Measurements from ENCODE around the gene VAV3. TPM values are rescaled to one million over a fixed set of nuclear protein-coding genes. Genes with fewer than 3 reads are reported as not detected.

The VAV3 gene
- total RNA-seq, 2 experiments from 2014 or later: 5.3 to 6.2 TPM

DNA sequence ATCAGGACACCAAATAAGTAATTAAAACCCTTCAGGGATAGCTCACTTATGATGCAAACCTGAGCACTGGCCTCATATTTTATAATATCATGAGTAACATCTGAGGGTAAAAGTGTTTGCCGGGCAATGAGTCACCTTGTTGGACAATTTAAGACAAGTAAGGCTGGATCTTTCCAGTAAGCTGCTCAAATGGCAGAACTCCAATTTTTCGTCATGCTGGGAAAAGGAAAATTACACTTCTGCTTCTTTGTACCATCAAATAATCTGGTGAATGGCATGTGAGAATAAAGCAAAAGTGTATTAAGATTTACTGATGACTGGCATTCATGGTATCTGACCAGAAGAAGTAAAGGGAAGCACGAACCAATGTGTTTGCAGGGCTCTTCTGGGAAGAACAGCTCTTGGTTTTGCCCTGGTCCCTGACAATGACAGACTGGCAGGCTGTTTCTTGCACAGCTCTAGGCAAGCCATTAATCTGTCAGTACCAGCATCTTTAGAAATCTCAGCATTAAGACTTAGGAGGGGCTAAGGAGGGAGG lies 392.2 kb downstream of the VAV3 start:
- no peaks in the 10 kb centered on the region for H3K27me3 Mint-ChIP-seq
- H3K27ac Mint-ChIP-seq: no peak overlapping the region
- H3K36me3 Mint-ChIP-seq (ENCODE audit: low read depth): peaks cover 10% of the 10 kb centered on the region
- DNase-seq: no peak
- no peaks in the 10 kb centered on the region for H3K4me1 Mint-ChIP-seq (ENCODE audit: low read depth)
- H3K9me3 Mint-ChIP-seq: peaks cover 2% of the 10 kb centered on the region
- ATAC-seq: no peak
- ChIA-PET POLR2A (no interaction called here), CTCF (interaction anchor here (1.1 kb wide), 1 partner anchor 44 kb away, joined by 6 read pairs; no protein-coding TSS in a partner anchor)
- intact Hi-C loops (cut with micrococcal nuclease): no loop called here
- no peak overlapping the region for H3K4me3 Mint-ChIP-seq
- TF ChIP-seq, protein P1, sequence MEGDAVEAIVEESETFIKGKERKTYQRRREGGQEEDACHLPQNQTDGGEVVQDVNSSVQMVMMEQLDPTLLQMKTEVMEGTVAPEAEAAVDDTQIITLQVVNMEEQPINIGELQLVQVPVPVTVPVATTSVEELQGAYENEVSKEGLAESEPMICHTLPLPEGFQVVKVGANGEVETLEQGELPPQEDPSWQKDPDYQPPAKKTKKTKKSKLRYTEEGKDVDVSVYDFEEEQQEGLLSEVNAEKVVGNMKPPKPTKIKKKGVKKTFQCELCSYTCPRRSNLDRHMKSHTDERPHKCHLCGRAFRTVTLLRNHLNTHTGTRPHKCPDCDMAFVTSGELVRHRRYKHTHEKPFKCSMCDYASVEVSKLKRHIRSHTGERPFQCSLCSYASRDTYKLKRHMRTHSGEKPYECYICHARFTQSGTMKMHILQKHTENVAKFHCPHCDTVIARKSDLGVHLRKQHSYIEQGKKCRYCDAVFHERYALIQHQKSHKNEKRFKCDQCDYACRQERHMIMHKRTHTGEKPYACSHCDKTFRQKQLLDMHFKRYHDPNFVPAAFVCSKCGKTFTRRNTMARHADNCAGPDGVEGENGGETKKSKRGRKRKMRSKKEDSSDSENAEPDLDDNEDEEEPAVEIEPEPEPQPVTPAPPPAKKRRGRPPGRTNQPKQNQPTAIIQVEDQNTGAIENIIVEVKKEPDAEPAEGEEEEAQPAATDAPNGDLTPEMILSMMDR (IDR thresholded peaks at IDR 0.05): no peak

DNA sequence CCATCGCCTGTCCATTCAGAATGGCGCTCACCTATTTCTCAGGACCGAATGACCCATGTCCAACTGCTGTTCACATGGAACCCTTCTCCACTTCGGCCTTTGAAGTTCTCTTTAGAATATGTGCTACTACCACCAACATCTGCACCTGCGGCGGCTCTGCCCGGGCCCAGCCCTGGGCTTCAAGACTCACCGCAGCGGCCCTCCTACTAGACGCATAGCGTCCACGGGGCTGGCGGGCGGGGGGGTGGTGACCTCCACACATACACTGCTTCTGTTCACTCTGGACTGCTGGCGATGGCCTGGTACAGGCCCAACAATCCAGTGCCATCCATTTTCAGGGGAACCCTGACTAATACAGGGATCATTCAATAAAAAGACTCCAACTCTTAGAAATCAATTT lies 394.2 kb downstream of the VAV3 start:
- no peak overlapping the region for H3K4me3 Mint-ChIP-seq
- H3K4me1 Mint-ChIP-seq (ENCODE audit: low read depth): no peaks in the 10 kb centered on the region
- POLR2A ChIA-PET: no interaction called here
- DNase-seq (no peak), ATAC-seq (no peak)
- H3K27ac Mint-ChIP-seq: no peak overlapping the region
- intact Hi-C loops (cut with micrococcal nuclease): no loop called here
- peaks cover 10% of the 10 kb centered on the region for H3K36me3 Mint-ChIP-seq (ENCODE audit: low read depth)
- H3K9me3 Mint-ChIP-seq: peaks cover 2% of the 10 kb centered on the region
- CTCF ChIA-PET: no interaction called here
- TF ChIP-seq, protein P1 (IDR thresholded peaks at IDR 0.05): no peak
- H3K27me3 Mint-ChIP-seq: no peaks in the 10 kb centered on the region

DNA sequence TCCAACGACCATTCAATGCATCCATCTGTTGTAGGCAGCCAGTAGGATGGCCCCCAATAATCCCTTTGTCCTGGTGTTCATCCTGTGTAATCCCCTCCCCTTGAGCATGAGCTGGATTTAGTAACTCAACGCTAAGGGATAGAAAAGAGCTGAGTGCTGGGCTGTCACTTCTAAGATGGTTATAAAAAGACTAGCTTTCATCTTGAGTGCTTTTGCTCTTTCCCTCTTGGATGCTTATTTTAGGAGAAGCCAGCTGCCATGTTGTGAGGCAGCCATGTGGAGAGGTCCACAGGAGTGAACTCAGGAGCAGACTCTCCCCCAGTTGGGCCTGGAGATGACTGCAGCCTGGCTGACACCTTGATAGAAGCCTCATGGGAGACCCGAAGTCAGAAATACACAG lies 401.5 kb downstream of the VAV3 start:
- intact Hi-C loops (cut with micrococcal nuclease): no loop called here
- ChIA-PET POLR2A (interaction anchor here (1.1 kb wide), 1 partner anchor 14 kb away, joined by 3 read pairs; no protein-coding TSS in a partner anchor), CTCF (interaction anchor here (0.9 to 1.5 kb wide), 2 partner anchors 34 to 185 kb away, joined by 3 to 4 read pairs; no protein-coding TSS in a partner anchor)
- Mint-ChIP-seq H3K27me3 (no peaks in the 10 kb centered on the region), H3K27ac (no peak overlapping the region), H3K4me3 (no peak overlapping the region), H3K4me1 (ENCODE audit: low read depth) (no peaks in the 10 kb centered on the region), H3K9me3 (no peaks in the 10 kb centered on the region), H3K36me3 (ENCODE audit: low read depth) (no peaks in the 10 kb centered on the region)
- DNase-seq (no peak), ATAC-seq (no peak)
- TF ChIP-seq, protein P1 (IDR thresholded peaks at IDR 0.05): no peak

DNA sequence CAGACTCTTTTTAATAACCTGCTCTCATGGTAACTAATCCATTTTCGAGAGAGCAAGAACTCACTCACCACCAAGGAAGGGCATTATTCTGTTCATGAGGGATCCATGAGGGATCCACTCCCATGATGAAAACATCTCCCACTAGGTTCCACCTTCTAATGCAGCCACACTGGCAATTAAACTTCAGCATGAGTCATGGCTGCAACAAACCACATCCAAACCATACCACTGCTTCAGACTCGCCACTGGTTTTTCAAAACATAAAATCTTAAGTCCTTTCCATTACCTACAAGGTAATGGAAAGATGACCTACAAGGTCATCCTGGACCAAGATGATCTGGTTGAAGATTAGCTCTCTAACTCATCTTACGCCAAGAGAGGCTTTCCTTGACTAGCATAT lies 405.1 kb downstream of the VAV3 start:
- no peaks in the 10 kb centered on the region for H3K9me3 Mint-ChIP-seq
- intact Hi-C loops (cut with micrococcal nuclease): no loop called here
- H3K27ac Mint-ChIP-seq: no peak overlapping the region
- POLR2A ChIA-PET: no interaction called here
- H3K4me1 Mint-ChIP-seq (ENCODE audit: low read depth): no peaks in the 10 kb centered on the region
- H3K36me3 Mint-ChIP-seq (ENCODE audit: low read depth): no peaks in the 10 kb centered on the region
- ATAC-seq: peak; percentile 34
- H3K4me3 Mint-ChIP-seq: no peak overlapping the region
- no peaks in the 10 kb centered on the region for H3K27me3 Mint-ChIP-seq
- TF ChIP-seq, protein P1 (IDR thresholded peaks at IDR 0.05): no peak
- no peak for DNase-seq
- CTCF ChIA-PET: no interaction called here

DNA sequence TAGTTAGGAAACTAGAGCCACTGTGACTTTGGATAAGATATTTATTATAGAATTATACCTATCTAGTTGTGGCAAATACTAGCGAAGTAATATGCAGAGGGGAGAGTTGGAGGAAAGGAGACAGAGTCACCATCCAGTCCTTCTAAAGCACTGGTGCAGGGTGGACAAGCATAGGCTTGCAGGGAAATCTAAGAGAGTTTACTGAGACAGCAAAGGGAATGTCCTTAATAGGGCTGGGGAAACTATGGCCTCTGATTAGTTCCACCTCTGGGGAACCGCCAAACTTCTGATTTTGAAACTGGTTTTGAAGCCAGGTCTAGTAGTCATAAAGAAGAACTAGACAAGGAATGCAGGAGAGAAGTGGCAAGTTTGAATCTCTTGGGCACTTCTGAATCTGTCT lies 407.9 kb downstream of the VAV3 start:
- TF ChIP-seq, protein P1 (IDR thresholded peaks at IDR 0.05): no peak
- Mint-ChIP-seq H3K9me3 (no peaks in the 10 kb centered on the region), H3K27ac (no peak overlapping the region), H3K4me1 (ENCODE audit: low read depth) (no peaks in the 10 kb centered on the region), H3K4me3 (no peak overlapping the region), H3K27me3 (no peaks in the 10 kb centered on the region), H3K36me3 (ENCODE audit: low read depth) (no peaks in the 10 kb centered on the region)
- POLR2A ChIA-PET: no interaction called here
- DNase-seq (no peak), ATAC-seq (no peak)
- CTCF ChIA-PET: no interaction called here
- intact Hi-C loops (cut with micrococcal nuclease): no loop called here
